ENCODE results near the gene HSF2BP. TPM values are rescaled to one million over a fixed set of nuclear protein-coding genes. Genes with fewer than 3 reads are reported as not detected.
A peak's percentile ranks its signal among the peaks of the same experiment; 100 is the strongest.

Gene HSF2BP
- total and polyA plus RNA-seq, 2 of the 8 experiments (the other 6 are each of a cell fraction or from before 2014, with no cell fraction given) = 0.51 to 0.93 TPM

DNA sequence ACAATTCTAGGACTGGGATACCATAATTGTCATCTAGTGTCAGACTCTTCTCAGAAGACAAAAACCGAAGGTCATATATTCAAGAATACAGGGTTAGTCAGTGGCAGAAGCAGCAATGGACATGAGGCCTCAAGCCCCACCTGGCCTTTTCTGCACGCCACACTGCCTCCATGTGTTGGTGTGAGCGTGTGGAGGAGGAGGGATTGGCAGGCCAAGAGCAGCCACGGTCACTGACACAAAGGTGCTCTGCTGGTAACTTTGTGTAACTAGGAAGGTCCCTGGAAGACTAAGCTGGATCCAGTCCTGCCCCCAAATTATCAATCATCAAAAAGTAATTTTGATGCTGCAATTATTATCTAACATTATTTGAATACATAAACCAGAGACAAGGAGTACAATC, 34.9 kb downstream of the HSF2BP start:
- Histone ChIP-seq H3K23ac (ENCODE audit: insufficient read length) (no peak overlapping the region), H3K9ac (replicated peaks in 1 of 4; ENCODE audit: extremely low read depth in 1 of 4, low read depth in 3 of 4, low read length in 3 of 4) (no peak overlapping the region), H4K91ac (replicated peaks; ENCODE audit: insufficient read length, low read length) (no peak overlapping the region), H3K4me2 (ENCODE audit: insufficient read depth in 1 of 2, low read depth in 2 of 2, low read length in 2 of 2) (no peak overlapping the region), H3K56ac (replicated peaks; ENCODE audit: insufficient read length, low read depth, low read length) (no peak overlapping the region), H3K18ac (ENCODE audit: extremely low read depth, low read length) (no peak overlapping the region), H2BK12ac (ENCODE audit: low read depth, low read length) (no peak overlapping the region), H4K20me1 (replicated peaks in 1 of 2; ENCODE audit: control insufficient read depth in 1 of 2, insufficient read depth in 2 of 2, low read length in 2 of 2) (no peaks in the 10 kb centered on the region), H3K4me1 (replicated peaks in 1 of 4; ENCODE audit: control insufficient read depth in 3 of 4, insufficient read depth in 4 of 4, low read length in 3 of 4) (no peaks in the 10 kb centered on the region; a peak in 1 of 7 replicates), H3K79me2 (ENCODE audit: control insufficient read depth in 1 of 2, insufficient read depth in 2 of 2, low read length in 2 of 2) (no peaks in the 10 kb centered on the region), H3K14ac (ENCODE audit: insufficient read length) (no peak overlapping the region), H4K5ac (ENCODE audit: insufficient read length, low read depth, low read length) (no peak overlapping the region), H3K4me3 (ENCODE audit: extremely low read depth in 1 of 4, insufficient read depth in 2 of 4, low read depth in 3 of 4, low read length in 4 of 4) (no peak overlapping the region), H2BK5ac (ENCODE audit: low read depth, low read length) (no peak overlapping the region), H2AFZ (ENCODE audit: low read length) (no peak overlapping the region), H3K23me2 (ENCODE audit: low read depth, low read length) (no peaks in the 10 kb centered on the region), H3K79me1 (ENCODE audit: low read depth, low read length) (no peaks in the 10 kb centered on the region), H3K27me3 (replicated peaks in 1 of 4; ENCODE audit: control insufficient read depth in 3 of 4, extremely low read depth in 1 of 4, insufficient read depth in 3 of 4, low read length in 3 of 4) (no peaks in the 10 kb centered on the region), H2BK20ac (ENCODE audit: low read length) (no peak overlapping the region), H2AK5ac (ENCODE audit: low read depth, low read length) (no peak overlapping the region), H3K9me3 (ENCODE audit: insufficient read depth in 2 of 2, low read depth in 1 of 2, low read length in 1 of 2) (peaks cover 0 to 3% of the 10 kb centered on the region in 2 experiments; a peak in 3 of 4 replicates), H3K27ac (ENCODE audit: low read depth, low read length) (no peak overlapping the region), H2BK15ac (ENCODE audit: low read length) (no peak overlapping the region), H3K36me3 (ENCODE audit: control insufficient read depth in 2 of 4, insufficient read depth in 4 of 4, low read length in 3 of 4) (no peaks in the 10 kb centered on the region), H4K8ac (ENCODE audit: extremely low read depth, insufficient read depth, low read length) (no peak overlapping the region), H3K4ac (replicated peaks; ENCODE audit: insufficient read length, low read depth, low read length) (no peak overlapping the region), H2BK120ac (replicated peaks; ENCODE audit: low read depth, low read length) (no peak overlapping the region)
- 85% methylated on average over 4 of the region's 4 CpGs; no CpG with 5 or more reads in 1 of the 2 experiments for WGBS, 2 experiments (ENCODE audit: extremely low coverage in 1 of 2, insufficient coverage in 1 of 2, insufficient read length in 1 of 2, insufficient replicate concordance in 2 of 2, low coverage in 1 of 2, low lambda C conversion rate in 2 of 2, missing lambda C conversion rate in 1 of 2)
- TF ChIP-seq RAD21 (IDR thresholded peaks at IDR 0.05 in 1 of 2, conservative IDR thresholded peaks at IDR 0.05 in 1 of 2; ENCODE audit: low read depth in 2 of 2, low read length in 2 of 2) (peak in 1 of 2 experiments; percentile 17; a peak in 1 of 4 replicates), SIN3A (conservative IDR thresholded peaks at IDR 0.05 in 1 of 2, IDR thresholded peaks at IDR 0.05 in 1 of 2; ENCODE audit: low read depth in 1 of 2, low read length in 2 of 2) (no peak)
- TF ChIP-seq, protein P1, sequence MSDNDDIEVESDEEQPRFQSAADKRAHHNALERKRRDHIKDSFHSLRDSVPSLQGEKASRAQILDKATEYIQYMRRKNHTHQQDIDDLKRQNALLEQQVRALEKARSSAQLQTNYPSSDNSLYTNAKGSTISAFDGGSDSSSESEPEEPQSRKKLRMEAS (IDR thresholded peaks at IDR 0.05) = peak; percentile 47; the same call in 1 of the 2 replicates
- TF ChIP-seq, protein P2, sequence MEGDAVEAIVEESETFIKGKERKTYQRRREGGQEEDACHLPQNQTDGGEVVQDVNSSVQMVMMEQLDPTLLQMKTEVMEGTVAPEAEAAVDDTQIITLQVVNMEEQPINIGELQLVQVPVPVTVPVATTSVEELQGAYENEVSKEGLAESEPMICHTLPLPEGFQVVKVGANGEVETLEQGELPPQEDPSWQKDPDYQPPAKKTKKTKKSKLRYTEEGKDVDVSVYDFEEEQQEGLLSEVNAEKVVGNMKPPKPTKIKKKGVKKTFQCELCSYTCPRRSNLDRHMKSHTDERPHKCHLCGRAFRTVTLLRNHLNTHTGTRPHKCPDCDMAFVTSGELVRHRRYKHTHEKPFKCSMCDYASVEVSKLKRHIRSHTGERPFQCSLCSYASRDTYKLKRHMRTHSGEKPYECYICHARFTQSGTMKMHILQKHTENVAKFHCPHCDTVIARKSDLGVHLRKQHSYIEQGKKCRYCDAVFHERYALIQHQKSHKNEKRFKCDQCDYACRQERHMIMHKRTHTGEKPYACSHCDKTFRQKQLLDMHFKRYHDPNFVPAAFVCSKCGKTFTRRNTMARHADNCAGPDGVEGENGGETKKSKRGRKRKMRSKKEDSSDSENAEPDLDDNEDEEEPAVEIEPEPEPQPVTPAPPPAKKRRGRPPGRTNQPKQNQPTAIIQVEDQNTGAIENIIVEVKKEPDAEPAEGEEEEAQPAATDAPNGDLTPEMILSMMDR (IDR thresholded peaks at IDR 0.05; ENCODE audit: control extremely low read depth in 1 of 3, insufficient read depth in 1 of 3, low read depth in 1 of 3, low read length in 3 of 3) = peak; percentile 9 to 22 (median 13); a peak in 3 of 4 replicates
- no peak for FAIRE-seq
- POLR2A ChIA-PET (ENCODE audit: partially characterized antibody) = no interaction called here
- DNase-seq (ENCODE audit: low read depth in 1 of 2, low spot score in 2 of 2) = no peak
- CTCF ChIA-PET (ENCODE audit: partially characterized antibody) = interaction anchor here (0.6 to 4.2 kb wide), 4 partner anchors 10 to 20 kb away, joined by 3 to 27 read pairs (median 3); no protein-coding TSS in a partner anchor
